Endothelial cell of umbilical vein (primary cell): Measurements from ENCODE around the gene RHD. TPM values are rescaled to one million over a fixed set of nuclear protein-coding genes. Genes with fewer than 3 reads are reported as not detected.
"Not testable (repeated sequence)": the region's sequence is repeated elsewhere in the genome, so short reads cannot be mapped to it uniquely, and the experiment has no call there.

Source experiments
- Bru-seq: library from RNA; stranded (reverse); fragments of 400-500 nt; gene quantifications from one replicate; lab custom pipeline; 2021; lab: Mats Ljungman, UMichigan
- BruChase-seq, 2 experiments: library from RNA; stranded (reverse); fragments of 400-500 nt; gene quantifications; one replicate each; lab custom pipeline; 2021; lab: Mats Ljungman, UMichigan
- BruUV-seq: library from RNA; stranded (reverse); fragments of 400-500 nt; replicated peaks from 2 replicates; lab custom pipeline; 2021; lab: Mats Ljungman, UMichigan
- CTCF ChIA-PET: fragments of 300-600, 350-600 bp; sonication (Branson Sonifier 250); formaldehyde crosslinking; loops from one replicate; lab custom pipeline; 2021; ENCODE audit warnings: antibody characterized with exemption, inconsistent platforms; lab: Charles Lee
- POLR2A ChIA-PET: fragments of 300-600, 350-600 bp; sonication (Branson Sonifier 250); formaldehyde crosslinking; loops from one replicate; lab custom pipeline; 2021; ENCODE audit warnings: antibody characterized with exemption, inconsistent platforms; lab: Charles Lee
- DNase-seq: peaks from one replicate; pipeline ENCODE4 v3.0.0-alpha.2; 2011; ENCODE audit warnings: low read depth, low spot score
- FAIRE-seq: peaks from 2 replicates; lab custom pipeline; 2011; peaks lifted over from hg19 to GRCh38; lab: Jason Lieb, UNC
- H2AFZ ChIP-seq: 2 replicates; pipeline ENCODE4 v1.6.0; 2012; ENCODE audit warnings: low read depth, low read length, control low read depth, inconsistent platforms
- H3K27ac ChIP-seq: 2 replicates; pipeline ENCODE4 v1.5.1; 2011; ENCODE audit warnings: low read depth, mild to moderate bottlenecking, control low read depth, low read length, moderate library complexity; ENCODE audit not compliant: insufficient read depth
- H3K27me3 ChIP-seq, 2 experiments: 2 replicates each; pipeline versions ENCODE4 v1.6.0 to v1.6.1; 2011; ENCODE audit warnings: low read length in 2 of 2, mixed read lengths in 1 of 2; ENCODE audit not compliant: control insufficient read depth in 2 of 2, insufficient read depth in 2 of 2
- H3K36me3 ChIP-seq, 2 experiments: 2 replicates in 1 of 2; 3 replicates in 1 of 2; pipeline ENCODE4 v1.5.1; 2011; ENCODE audit warnings: low read length in 2 of 2, mild to moderate bottlenecking in 1 of 2, moderate library complexity in 1 of 2; ENCODE audit not compliant: control insufficient read depth in 2 of 2, insufficient read depth in 2 of 2; ENCODE audit errors: extremely low read depth in 1 of 2
- H3K4me1 ChIP-seq: 3 replicates; pipeline ENCODE4 v1.5.1; 2011; ENCODE audit warnings: mild to moderate bottlenecking, low read length; ENCODE audit not compliant: control insufficient read depth, insufficient read depth; ENCODE audit errors: extremely low read depth
- H3K4me2 ChIP-seq: 2 replicates; pipeline ENCODE4 v1.6.1; 2011; ENCODE audit warnings: low read length, control low read depth, mixed read lengths; ENCODE audit not compliant: insufficient read depth
- H3K4me3 ChIP-seq, 3 experiments: fragments of 200-600 bp in 1 of 3; sonication (generic), shearing (Covaris generic) in 1 of 3; replicated peaks in 1 of 3; 2 replicates each; pipeline ENCODE4 v1.5.1; 2011 to 2016; ENCODE audit warnings: control low read depth in 3 of 3, low read length in 3 of 3, mild to moderate bottlenecking in 2 of 3, inconsistent platforms in 1 of 3, low read depth in 1 of 3, moderate library complexity in 1 of 3; ENCODE audit not compliant: insufficient read depth in 1 of 3
- H3K79me2 ChIP-seq: 2 replicates; pipeline ENCODE4 v1.6.0; 2012; ENCODE audit warnings: low read length, inconsistent platforms; ENCODE audit not compliant: control insufficient read depth, insufficient read depth
- H3K9ac ChIP-seq: replicated peaks from 2 replicates; pipeline ENCODE3; 2011; ENCODE audit warnings: low read length, control low read depth; ENCODE audit not compliant: insufficient read depth; ENCODE audit errors: extremely low read depth
- H3K9me1 ChIP-seq: replicated peaks from 3 replicates; pipeline ENCODE4 v1.6.0; 2011; ENCODE audit warnings: mild to moderate bottlenecking, low read length; ENCODE audit not compliant: control insufficient read depth, insufficient read depth; ENCODE audit errors: extremely low read depth
- H3K9me3 ChIP-seq: replicated peaks from 2 replicates; pipeline ENCODE4 v1.5.1; 2012; ENCODE audit warnings: low read length, inconsistent platforms; ENCODE audit not compliant: control insufficient read depth, insufficient read depth
- H4K20me1 ChIP-seq: replicated peaks from 2 replicates; pipeline ENCODE3; 2011; ENCODE audit warnings: mild to moderate bottlenecking, low read length; ENCODE audit not compliant: control insufficient read depth, insufficient read depth; ENCODE audit errors: extremely low read depth
- EZH2 ChIP-seq: IDR thresholded peaks from 2 replicates; pipeline ENCODE4 v1.6.1; 2012; ENCODE audit warnings: borderline replicate concordance, low read depth, mild to moderate bottlenecking, moderate library complexity, low read length, inconsistent platforms; ENCODE audit not compliant: severe bottlenecking
- FOS ChIP-seq: IDR thresholded peaks from 2 replicates; pipeline ENCODE4 v1.6.1; 2011; ENCODE audit warnings: mild to moderate bottlenecking, low read length, moderate library complexity, borderline replicate concordance; ENCODE audit not compliant: insufficient read depth
- GATA2 ChIP-seq: IDR thresholded peaks from 2 replicates; pipeline ENCODE4 v1.7.0; 2011; ENCODE audit warnings: low read depth, mild to moderate bottlenecking, moderate library complexity, mixed read lengths, low read length; ENCODE audit not compliant: insufficient read length, insufficient read depth
- JUN ChIP-seq: IDR thresholded peaks from 2 replicates; pipeline ENCODE4 v1.6.1; 2011; ENCODE audit warnings: borderline replicate concordance, low read depth; ENCODE audit not compliant: insufficient read length, insufficient read depth
- MYC ChIP-seq: IDR thresholded peaks from one replicate; pipeline ENCODE4 v1.6.1; 2011; ENCODE audit warnings: mild to moderate bottlenecking, low read depth, low read length
- POLR2A ChIP-seq: IDR thresholded peaks from 2 replicates; pipeline ENCODE4 v1.6.1; 2012; ENCODE audit warnings: low read depth, mild to moderate bottlenecking, control low read depth, low read length
- POLR2AphosphoS5 ChIP-seq: IDR thresholded peaks from 2 replicates; pipeline ENCODE4 v1.6.1; 2012; ENCODE audit warnings: low read depth, mild to moderate bottlenecking, control low read depth, low read length, moderate library complexity; ENCODE audit not compliant: insufficient read depth
- dilution Hi-C: fragments of 300-500 bp; cut with MboI; formaldehyde crosslinking; loops from one replicate; pipeline ENCODE4 v1.15.0; 2019; ENCODE audit warnings: low sequenced_read_pairs; ENCODE audit not compliant: extremely low pct_ligation_motif_present
- intact Hi-C: fragments of 100-400 bp; cut with micrococcal nuclease; formaldehyde crosslinking; loops from one replicate; pipeline ENCODE4 v1.10.0; 2022
- long read RNA-seq: library from polyadenylated mRNA; stranded (forward); transcript quantifications from one replicate; pipeline ENCODE4 v2.0.0, GENCODE V29; 2021
- polyA minus RNA-seq, 3 experiments: library from RNA; depleted of rRNA, polyadenylated mRNA; stranded (reverse); fragments of >200 nt; gene quantifications; 1 replicate in 1 of 3; 2 replicates in 2 of 3; pipeline ENCODE4 v1.2.3, GENCODE V29; 2011
- polyA plus RNA-seq, 4 experiments: library from polyadenylated mRNA; depleted of rRNA in 3 of 4; stranded (reverse) in 3 of 4; unstranded in 1 of 4; fragments of >200 nt; gene quantifications; 2 replicates each; pipeline versions ENCODE4 v1.2.1 to v1.2.3, GENCODE V29; 2011 to 2012; ENCODE audit warnings: missing spikeins in 1 of 4
- total RNA-seq: library from RNA; stranded (reverse); gene quantifications from 2 replicates; pipeline ENCODE4 v1.2.3, GENCODE V29; 2021
- TF ChIP-seq, protein P1 (sequence below): IDR thresholded peaks from 2 replicates; pipeline ENCODE4 v1.6.1; 2011; ENCODE audit not compliant: insufficient read depth, insufficient read length
- TF ChIP-seq, protein P2 (sequence below), 2 donors: IDR thresholded peaks; 1 replicate in 1 of 2; 2 replicates in 1 of 2; pipeline ENCODE4 v1.5.1; 2011; ENCODE audit warnings: low read length in 2 of 2, mild to moderate bottlenecking in 2 of 2, moderate library complexity in 2 of 2, control low read depth in 1 of 2, inconsistent platforms in 1 of 2, low read depth in 1 of 2; ENCODE audit not compliant: insufficient read depth in 1 of 2; ENCODE audit errors: extremely low read depth in 1 of 2

The RHD gene
- total RNA-seq = not detected in 2 replicates
- polyA plus RNA-seq = not detected in 2 replicates
- not detected in 2 replicates for polyA plus RNA-seq (2011; cell fraction: cytosol; rRNA removed)
- polyA plus RNA-seq (2011; cell fraction: nucleus; rRNA removed) = not detected in 2 replicates
- polyA plus RNA-seq (2012) = 0.10 and 0.17 TPM in 2 replicates
- polyA minus RNA-seq = 1.2 and 5.0 TPM in 2 replicates
- polyA minus RNA-seq (2011; cell fraction: cytosol; rRNA and poly(A)+ RNA removed) = not detected
- polyA minus RNA-seq (2011; cell fraction: nucleus; rRNA and poly(A)+ RNA removed) = not detected in 2 replicates
- percentile 2 among the genes with signal in this experiment for Bru-seq, nascent RNA
- BruChase-seq, experiment 1, labeled RNA remaining after a 6-hour chase = percentile 4 among the genes with signal in this experiment
- percentile 2 among the genes with signal in this experiment for BruChase-seq, experiment 2, labeled RNA remaining after a 2-hour chase
- long read RNA-seq, partial matches to known transcripts = 0 of 6 reads
- long read RNA-seq, other reads (novel, unspliced or antisense) = 6 of 6 reads

DNA sequence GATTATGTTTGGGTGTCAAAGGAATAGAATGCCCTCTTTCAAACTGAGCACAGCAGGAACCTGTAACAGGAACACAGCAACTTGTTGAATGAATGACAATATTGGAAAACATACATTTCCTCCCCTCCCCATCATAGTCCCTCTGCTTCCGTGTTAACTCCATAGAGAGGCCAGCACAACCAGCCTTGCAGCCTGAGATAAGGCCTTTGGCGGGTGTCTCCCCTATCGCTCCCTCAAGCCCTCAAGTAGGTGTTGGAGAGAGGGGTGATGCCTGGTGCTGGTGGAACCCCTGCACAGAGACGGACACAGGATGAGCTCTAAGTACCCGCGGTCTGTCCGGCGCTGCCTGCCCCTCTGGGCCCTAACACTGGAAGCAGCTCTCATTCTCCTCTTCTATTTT is at the start of gene RHD:
Gene RHD (plus strand): TSS at position 272 of the 400 bp plus-strand sequence. CDS start 39 bp downstream, at position 311.
- H3K9me1 ChIP-seq, H4K20me1 ChIP-seq, H2AFZ ChIP-seq, H3K27ac ChIP-seq, CTCF ChIA-PET, H3K79me2 ChIP-seq, H3K36me3 ChIP-seq, intact Hi-C loops, H3K4me2 ChIP-seq, H3K4me3 ChIP-seq, FAIRE-seq, H3K4me1 ChIP-seq, BruUV-seq, H3K9me3 ChIP-seq, H3K27me3 ChIP-seq, dilution Hi-C loops, DNase-seq, POLR2A ChIA-PET, H3K9ac ChIP-seq: not testable (repeated sequence)

DNA sequence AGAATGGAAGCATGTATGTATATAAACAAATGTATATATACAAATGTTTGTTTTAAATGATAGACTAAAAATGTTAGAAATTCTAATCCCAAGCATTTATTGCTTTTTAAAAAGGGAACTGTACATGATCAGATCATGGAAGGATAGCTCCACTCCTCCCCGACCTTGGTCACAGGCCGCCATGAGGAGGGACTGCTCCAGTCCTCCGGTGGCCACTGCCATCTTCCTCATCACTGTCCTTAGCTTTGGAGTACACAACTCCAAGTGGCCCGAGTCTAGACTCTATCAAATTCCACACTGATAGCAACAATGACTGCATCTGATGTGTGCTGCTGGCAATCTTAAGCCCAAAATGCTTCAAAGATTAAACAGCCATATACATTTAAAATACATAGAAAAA is 49.7 kb upstream of the RHD start:
- no peaks in the 10 kb centered on the region for H4K20me1 ChIP-seq
- TSS peak; percentile 17 for BruUV-seq
- no peak overlapping the region for H3K4me2 ChIP-seq
- ChIA-PET CTCF (interaction anchor here (0.6 to 2.2 kb wide), 2 partner anchors 9 to 16 kb away, joined by 4 to 5 read pairs; partner anchors contain the start of gene SYF2), POLR2A (interaction anchor here (0.6 kb wide), 1 partner anchor 344 kb away, joined by 6 read pairs; no protein-coding TSS in a partner anchor)
- DNase-seq (no peak), FAIRE-seq (no peak)
- no peak overlapping the region for H3K27ac ChIP-seq
- no peaks in the 10 kb centered on the region for H3K79me2 ChIP-seq
- intact Hi-C loops = no loop called here
- no peak overlapping the region for H2AFZ ChIP-seq
- dilution Hi-C loops = no loop called here
- no peaks in the 10 kb centered on the region for H3K27me3 ChIP-seq
- H3K9ac ChIP-seq = no peak overlapping the region
- TF ChIP-seq MYC = no peak
- TF ChIP-seq JUN = no peak
- TF ChIP-seq, protein P1, sequence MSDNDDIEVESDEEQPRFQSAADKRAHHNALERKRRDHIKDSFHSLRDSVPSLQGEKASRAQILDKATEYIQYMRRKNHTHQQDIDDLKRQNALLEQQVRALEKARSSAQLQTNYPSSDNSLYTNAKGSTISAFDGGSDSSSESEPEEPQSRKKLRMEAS = no peak
- no peak for TF ChIP-seq POLR2A
- no peak for TF ChIP-seq GATA2
- TF ChIP-seq FOS = no peak
- TF ChIP-seq POLR2AphosphoS5 = no peak
- TF ChIP-seq EZH2 = no peak
- TF ChIP-seq, protein P2, sequence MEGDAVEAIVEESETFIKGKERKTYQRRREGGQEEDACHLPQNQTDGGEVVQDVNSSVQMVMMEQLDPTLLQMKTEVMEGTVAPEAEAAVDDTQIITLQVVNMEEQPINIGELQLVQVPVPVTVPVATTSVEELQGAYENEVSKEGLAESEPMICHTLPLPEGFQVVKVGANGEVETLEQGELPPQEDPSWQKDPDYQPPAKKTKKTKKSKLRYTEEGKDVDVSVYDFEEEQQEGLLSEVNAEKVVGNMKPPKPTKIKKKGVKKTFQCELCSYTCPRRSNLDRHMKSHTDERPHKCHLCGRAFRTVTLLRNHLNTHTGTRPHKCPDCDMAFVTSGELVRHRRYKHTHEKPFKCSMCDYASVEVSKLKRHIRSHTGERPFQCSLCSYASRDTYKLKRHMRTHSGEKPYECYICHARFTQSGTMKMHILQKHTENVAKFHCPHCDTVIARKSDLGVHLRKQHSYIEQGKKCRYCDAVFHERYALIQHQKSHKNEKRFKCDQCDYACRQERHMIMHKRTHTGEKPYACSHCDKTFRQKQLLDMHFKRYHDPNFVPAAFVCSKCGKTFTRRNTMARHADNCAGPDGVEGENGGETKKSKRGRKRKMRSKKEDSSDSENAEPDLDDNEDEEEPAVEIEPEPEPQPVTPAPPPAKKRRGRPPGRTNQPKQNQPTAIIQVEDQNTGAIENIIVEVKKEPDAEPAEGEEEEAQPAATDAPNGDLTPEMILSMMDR (IDR thresholded peaks at IDR 0.05; ENCODE audit: extremely low read depth in 1 of 2, insufficient read depth in 1 of 2, low read depth in 1 of 2, low read length in 2 of 2) = no peak
- H3K4me3 ChIP-seq = no peak overlapping the region
- no peaks in the 10 kb centered on the region for H3K9me3 ChIP-seq
- H3K9me1 ChIP-seq = no peaks in the 10 kb centered on the region
- peaks cover 4% of the 10 kb centered on the region for H3K4me1 ChIP-seq
- H3K36me3 ChIP-seq = peaks cover 12 to 18% of the 10 kb centered on the region in 2 experiments
